ENCODE results near the gene STOX2. TPM values are rescaled to one million over a fixed set of nuclear protein-coding genes. Genes with fewer than 3 reads are reported as not detected.

Gene STOX2
- total RNA-seq, 1 experiment from 2014 or later: 2.3 TPM

- DNase-seq (ENCODE audit: low spot score): no peak
Measured at GRCh38 chr4:183888564-183888963, 16.5 kb upstream of the STOX2 start.

GRCh38 chr4:183889190-183889589 is 15.9 kb upstream of the STOX2 start:
- DNase-seq (ENCODE audit: low spot score): no peak

- DNase-seq (ENCODE audit: low spot score): no peak
Measured at GRCh38 chr4:183897193-183897592, 7.9 kb upstream of the STOX2 start.

DNA sequence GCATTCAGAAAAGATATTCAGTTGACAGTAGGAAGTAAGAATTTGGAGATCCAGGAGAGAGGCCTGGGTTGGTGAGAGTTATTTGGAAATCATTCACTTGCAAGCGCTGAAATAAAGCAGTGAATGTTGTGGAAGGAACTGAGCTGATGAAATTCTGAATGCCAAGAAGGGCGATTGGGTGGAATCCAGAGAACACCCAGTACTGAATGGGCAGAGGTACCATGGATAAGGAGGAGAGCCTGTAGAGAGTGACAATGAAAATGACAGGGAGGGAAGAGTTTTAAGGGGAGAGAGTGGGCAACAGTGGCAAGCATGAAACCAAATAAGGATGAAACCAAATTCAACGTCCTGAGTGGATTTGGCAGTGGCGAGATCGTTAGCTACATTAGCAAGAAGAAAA is 6.7 kb upstream of the STOX2 start:
- no peak for DNase-seq (ENCODE audit: low spot score)

DNA sequence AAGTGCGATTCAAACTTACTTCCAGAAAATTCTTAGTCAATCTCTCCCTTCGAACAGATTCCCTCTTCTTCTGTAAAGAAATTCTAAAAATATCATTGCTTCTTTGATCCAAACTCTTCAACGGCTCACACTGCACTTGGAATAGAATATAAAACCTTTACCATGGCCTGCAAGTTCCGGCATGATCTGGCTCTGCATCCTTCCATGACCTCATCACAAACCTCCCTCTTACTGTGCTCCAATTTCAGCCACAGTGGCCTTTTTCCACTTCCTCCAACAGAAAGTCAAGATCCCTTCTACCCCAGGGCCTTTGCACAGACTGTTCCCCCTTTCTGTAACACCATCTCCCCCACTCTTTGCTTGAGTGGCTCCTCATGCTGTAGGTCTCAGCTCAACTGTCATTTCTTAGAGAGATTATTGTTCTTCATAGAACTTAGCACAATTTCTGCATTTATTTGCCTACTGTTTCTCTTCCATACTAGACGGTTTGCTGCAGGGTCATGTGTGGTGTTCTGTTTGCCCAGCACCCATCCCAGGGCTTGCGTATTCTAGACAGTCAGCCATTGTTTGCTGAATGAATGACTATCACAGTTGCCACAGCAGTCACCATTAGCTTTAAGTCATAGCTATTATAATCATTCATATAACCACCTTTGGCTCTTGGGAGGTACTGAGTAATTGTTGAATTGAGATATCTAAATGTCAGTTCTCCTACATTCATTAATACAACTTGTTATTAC is 1.9 kb upstream of the STOX2 start:
- no peak for DNase-seq (ENCODE audit: low spot score)

- peak; percentile 7 for DNase-seq (ENCODE audit: low spot score)
Measured at GRCh38 chr4:183905593-183906488, 734 bp downstream of the STOX2 start.

GRCh38 chr4:183906489-183906738 is 1.3 kb downstream of the STOX2 start:
- no peak for DNase-seq (ENCODE audit: low spot score)

- DNase-seq (ENCODE audit: low spot score): no peak
Measured at GRCh38 chr4:183906739-183907651, 1.9 kb downstream of the STOX2 start.

DNA sequence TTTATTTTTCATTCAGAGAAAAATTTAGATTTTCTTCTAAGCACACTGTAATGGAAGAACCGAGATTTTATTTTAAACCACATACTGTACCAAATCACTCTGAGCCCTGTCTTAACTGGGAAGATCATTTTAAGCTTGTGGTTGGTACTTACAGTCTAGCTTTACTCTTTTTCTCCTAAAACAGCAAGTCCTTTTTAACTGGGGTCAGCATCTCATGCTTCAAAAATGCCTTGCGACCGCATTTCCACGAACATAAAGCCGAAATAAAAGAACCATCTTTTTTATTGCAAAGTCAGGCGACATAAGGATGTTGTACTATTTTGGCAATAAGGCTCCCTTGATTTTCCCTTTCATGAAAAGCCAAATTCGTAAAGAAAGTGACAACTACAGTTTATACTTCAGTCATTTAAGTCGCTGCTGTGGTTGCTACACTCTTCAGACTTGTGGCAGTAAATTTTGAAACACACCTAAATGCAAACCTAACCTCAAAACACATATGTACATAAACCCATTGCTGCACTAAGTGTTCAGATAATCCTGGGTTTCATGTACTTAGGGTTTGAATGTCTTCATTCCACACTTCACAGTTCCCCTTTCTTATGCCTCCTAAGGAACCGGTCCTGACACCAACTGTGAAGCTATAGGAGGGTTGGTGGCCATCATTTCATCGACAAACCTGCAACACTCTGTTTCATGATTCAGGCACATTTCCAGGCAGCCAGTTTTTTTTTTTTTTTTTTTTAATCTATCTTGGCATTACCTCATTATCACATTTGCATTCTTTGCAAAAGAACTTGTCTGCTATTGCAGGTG is 3.0 kb downstream of the STOX2 start:
- no peak for DNase-seq (ENCODE audit: low spot score)

DNA sequence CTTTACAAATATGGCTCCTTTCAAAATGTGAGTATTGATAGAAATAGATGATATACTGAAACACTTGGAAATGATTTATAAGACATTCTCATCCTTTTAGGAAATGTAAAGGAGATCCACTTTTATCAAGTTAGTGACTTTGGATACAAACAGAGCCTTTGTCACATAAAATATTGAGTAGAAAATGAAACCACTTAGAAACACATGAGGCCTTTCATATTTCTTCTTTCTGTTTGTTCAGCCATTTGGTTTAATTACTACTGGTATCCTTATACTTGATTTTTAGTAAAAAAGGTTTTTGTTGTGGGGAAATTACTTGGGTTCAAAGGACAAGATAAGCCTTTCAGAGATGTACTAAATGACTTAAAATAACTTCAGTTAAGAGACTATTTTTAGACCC is 4.1 kb downstream of the STOX2 start:
- DNase-seq (ENCODE audit: low spot score): no peak

GRCh38 chr4:183909801-183910200 is 4.7 kb downstream of the STOX2 start:
- DNase-seq (ENCODE audit: low spot score): no peak

DNA sequence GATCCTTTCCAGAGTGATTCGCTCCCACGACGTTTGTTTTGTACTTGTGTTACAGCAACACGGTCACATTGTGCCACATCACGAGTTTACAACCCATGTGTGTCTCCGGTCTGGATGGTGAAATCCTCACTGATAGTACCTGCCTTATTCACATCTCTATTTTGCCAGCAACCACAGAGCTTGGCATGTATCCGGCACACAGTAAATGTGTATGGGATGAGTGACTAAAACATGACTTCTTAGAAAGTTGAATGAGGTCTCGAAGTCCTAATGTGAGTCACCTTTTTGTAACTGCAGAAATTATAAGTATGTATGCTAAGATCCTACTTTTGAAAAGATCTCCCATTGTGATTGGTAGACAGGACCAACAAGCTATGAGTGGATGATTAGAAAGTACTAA is 7.5 kb downstream of the STOX2 start:
- no peak for DNase-seq (ENCODE audit: low spot score)

- no peak for DNase-seq (ENCODE audit: low spot score)
Measured at GRCh38 chr4:183915976-183916375, 10.9 kb downstream of the STOX2 start.

- DNase-seq (ENCODE audit: low spot score): no peak
Measured at GRCh38 chr4:183918696-183919095, 13.6 kb downstream of the STOX2 start.

DNA sequence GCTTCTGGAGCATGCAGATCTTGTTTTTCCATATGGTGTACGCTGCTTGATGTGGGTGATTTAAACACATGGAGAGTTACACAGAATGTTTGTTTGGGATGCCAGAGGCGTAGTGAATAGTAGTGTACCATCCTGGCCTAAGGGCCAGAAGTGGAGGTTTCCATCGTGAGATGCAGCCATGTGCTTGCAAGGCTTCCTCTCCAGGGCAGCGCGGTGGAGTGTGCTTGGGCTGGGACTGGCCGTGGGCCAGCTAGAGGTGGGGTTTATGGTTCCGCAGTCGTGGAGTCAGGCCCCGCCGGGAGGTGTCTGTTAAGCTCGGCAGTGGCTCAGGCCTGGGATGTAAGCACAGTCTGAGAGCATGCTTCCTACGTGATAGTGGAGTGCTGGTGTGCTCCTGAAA is 14.0 kb downstream of the STOX2 start:
- no peak for DNase-seq (ENCODE audit: low spot score)

DNA sequence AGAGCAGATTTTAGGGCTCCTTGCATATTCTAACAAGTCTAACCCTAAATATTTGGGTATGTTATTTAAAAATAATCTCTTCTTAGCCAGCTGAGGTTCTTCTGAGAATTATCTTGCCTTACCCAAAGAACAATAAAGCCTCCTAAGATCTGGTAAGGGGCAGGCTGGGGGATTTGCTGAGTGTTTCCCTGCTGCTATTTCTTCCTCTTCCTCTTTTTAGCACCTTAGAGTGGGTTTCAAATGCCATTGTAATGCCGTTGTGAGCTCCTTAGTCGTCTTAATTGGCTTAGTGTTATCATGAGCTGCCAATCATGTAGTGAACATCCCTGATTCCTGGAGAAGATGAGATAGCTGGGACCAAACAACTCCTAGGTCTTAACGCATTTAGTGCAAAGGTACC is 15.4 kb downstream of the STOX2 start:
- no peak for DNase-seq (ENCODE audit: low spot score)

- DNase-seq (ENCODE audit: low spot score): no peak
Measured at GRCh38 chr4:183921335-183921734, 16.2 kb downstream of the STOX2 start.

DNA sequence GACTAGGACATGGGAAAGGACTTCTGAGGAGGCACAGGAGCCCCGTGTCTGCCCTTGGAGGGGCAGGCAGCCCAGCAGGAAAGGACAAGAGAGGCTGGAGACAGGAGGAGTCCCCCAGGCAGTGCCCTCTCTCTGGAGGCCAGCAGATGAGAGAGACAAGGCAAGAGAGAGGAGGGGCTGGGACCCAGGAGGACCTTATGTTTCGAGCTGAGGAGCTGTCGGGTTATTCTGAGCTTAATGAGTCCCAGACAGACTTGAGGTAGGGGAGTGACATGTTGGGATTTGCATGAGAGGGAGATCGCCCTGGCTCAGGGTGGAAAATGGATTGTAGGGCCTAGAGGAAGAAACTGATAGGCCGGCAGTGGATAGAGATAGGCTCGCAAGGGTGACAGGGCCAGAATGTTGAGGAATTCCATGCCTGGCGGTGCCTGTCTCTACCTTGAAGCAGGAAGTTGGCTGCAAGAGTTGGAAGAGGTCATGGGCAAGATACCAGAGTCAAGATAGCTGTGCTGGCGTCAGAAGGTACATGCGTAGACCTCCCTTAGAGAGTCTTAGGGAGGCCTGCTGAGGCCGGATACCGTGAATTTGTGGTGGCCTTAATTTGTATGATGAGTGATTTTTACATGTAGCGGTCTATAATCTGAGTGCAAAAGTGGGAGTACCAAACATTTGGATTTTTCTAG is 19.4 kb downstream of the STOX2 start:
- no peak for DNase-seq (ENCODE audit: low spot score)

- no peak for DNase-seq (ENCODE audit: low spot score)
Measured at GRCh38 chr4:183926950-183927349, 21.8 kb downstream of the STOX2 start.

- no peak for DNase-seq (ENCODE audit: low spot score)
Measured at GRCh38 chr4:183932576-183932975, 27.5 kb downstream of the STOX2 start.

DNA sequence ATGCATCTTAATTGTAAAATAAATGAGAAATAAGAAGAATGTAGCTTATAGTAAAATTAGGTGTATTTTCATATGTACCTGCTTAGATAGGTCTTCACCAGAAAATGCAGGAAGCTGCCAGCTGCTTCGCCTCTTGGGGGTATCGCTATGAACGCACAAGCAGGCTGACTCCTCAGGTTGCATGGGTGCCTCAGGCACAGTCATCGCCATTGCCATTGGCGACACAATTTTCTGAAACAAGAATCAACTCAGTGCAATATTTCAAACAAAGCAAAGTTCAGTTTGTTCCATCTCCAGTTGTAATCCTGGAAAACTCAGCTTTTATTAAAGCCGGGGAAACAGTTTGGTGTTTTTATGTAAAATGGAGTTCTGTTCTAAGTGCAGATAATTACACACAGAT is 29.7 kb downstream of the STOX2 start:
- no peak for DNase-seq (ENCODE audit: low spot score)
